Measurements from ENCODE around the gene ADGRB2.

ADGRB2 gene

DNA sequence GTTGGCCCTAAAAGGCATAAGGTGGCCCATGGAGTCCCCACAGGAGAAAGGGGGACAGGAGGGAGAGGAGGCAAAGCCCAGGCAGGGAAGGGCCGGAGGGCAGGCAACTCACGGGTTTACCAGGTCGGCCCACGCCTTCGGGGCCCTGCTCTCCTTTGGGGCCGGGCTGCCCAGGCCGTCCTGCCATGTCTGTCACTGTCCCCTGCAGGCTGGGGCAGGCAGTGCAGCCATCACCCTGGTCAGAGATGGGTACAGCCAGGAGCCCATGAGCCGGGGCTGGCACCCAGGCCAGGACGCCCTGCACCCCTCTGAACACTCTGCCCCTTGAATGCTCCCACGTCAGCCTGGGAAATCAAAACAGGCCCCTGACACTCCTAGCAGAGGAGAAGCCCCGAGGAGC is 80.1 kb downstream of the ADGRB2 start:
- no peak for DNase-seq

- DNase-seq, result no peak
These were observed 82.7 kb downstream of the ADGRB2 start for GRCh38 chr1:31681415-31681814.

- no peak for DNase-seq
These were observed 84.4 kb downstream of the ADGRB2 start for GRCh38 chr1:31679676-31680230.

DNA sequence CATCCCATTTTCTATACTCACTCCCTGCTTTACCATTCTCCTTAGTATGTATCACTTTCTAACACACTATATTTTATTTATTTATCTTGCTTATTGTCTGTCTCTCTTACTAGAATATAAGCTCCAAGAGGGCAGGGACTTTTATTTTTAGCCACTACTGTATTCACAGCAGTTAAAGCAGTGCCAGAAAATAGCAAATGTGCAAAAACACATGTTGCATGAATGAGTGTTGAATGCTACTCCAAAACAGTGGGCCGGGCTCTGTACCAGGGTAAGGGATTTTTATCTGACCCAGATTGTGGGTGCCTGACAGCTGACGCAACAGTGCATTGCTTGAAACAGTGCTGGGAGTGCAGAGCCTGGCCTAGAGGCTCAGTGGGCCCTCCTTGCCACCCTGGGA is 85.0 kb downstream of the ADGRB2 start:
- DNase-seq, result no peak

- no peak for DNase-seq
These were observed 85.5 kb downstream of the ADGRB2 start for GRCh38 chr1:31678681-31679080.

DNA sequence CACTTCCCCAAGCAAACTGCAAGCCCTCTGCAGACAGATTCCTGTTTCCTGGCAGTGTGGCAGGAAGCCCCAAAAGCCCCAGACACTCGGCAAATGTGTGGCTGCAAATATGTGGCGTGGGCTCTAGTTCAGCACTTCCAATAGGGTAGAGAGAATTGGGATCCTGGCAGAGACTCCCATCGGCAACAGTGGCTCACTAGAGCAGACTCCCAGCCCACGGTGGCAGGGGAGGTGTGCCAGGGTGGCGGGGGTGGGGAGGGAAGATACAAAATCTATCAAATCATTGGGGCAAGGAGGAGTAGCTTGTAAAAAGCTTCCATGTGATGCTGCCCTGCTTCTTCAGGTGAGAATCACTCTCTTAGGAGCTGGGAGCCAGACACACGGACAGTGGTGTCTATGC is 86.2 kb downstream of the ADGRB2 start:
- DNase-seq, result no peak

DNA sequence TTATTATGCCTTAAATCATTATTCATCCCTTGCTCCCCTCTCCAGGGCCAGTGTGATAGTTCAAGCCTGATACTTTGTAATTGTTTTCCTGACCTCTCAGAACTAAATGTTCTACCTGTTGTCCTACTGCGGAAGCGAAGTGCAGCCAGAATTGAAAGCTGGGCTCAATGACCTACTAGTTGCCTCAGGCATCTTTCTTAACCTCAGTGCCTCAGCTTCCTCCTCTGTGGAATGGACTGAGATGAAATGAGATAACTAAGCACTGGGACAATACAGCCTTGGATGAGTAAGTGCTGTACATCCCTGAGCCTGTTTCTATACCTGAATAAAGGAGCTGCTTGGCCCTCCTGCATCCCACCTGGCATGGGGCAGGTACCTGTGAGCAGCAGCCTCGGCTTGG is 86.7 kb downstream of the ADGRB2 start:
- no peak for DNase-seq

Measured in hypothalamus (tissue), 51 donors.